GM21717 (cell line): ENCODE measurements around the gene DSC1.
"Not testable (repeated sequence)": the region's sequence is repeated elsewhere in the genome, so short reads cannot be mapped to it uniquely, and the experiment has no call there.

Source experiments
- ATAC-seq: cut with Tn5 transposase; IDR thresholded peaks from one replicate; pipeline ENCODE4 v1.9.1; 2021; ENCODE audit warnings: mild to moderate bottlenecking, moderate library complexity; ENCODE audit not compliant: unreplicated experiment

DSC1 gene

GRCh38 chr18:31171144-31171839 is 8.6 kb upstream of the DSC1 start:
- ATAC-seq: no peak

- ATAC-seq: no peak
Measured at GRCh38 chr18:31170335-31170734, 7.7 kb upstream of the DSC1 start.

- ATAC-seq: no peak
Measured at GRCh38 chr18:31162419-31162793, 250 bp downstream of the DSC1 start.

DNA sequence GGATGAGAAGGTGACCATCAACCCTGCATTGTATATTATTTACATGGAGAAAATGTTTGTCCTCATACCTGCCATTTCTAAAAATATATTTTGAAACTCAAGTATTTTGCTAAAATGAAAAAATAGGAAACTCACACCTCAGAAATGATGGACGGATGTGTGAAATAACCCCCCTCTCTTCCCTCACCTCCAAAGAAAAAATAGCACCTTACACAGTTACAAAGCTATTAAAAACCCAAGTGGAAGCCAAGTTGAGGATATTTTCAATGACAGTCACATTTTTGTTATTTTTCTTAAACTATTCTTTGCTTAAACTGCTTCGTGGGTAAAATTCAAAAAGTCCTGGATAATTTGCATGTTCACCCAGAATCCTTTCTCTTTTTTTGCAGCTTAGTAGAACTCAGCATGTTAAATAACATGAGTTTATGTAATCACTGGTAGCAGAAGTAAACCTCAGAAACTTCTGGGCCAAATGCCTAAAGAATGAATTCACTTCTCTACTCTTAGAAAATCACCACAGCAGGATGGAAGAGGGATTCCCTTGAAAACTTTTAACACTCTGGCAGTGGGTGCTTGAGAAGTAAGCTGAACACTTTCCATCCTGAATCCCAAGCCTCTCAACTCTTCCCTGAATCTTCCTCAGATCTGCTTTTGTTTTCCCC is 768 bp downstream of the DSC1 start:
- ATAC-seq: no peak

GRCh38 chr18:31156821-31157763 is 5.6 kb downstream of the DSC1 start:
- no peak for ATAC-seq

DNA sequence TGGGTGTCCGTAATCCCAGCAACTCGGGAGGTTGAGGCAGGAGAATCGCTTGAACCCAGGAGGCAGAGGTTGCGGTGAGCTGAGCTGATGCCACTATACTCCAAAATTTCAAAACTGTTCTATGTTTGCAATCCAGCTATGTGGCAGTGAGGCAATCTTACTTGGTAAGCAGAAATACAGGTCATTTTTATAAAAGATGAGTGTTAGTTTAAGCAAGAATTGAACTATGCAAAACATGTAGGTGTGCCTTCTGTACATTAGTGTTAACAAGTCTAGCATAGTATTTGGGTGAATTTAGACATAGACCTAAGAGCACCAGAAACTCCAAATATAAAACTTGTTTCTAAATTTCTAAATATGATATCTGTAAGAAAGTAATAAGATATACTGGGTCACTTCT is 7.2 kb downstream of the DSC1 start:
- no peak for ATAC-seq

- no peak for ATAC-seq
Measured at GRCh38 chr18:31154181-31154580, 8.5 kb downstream of the DSC1 start.

GRCh38 chr18:31149351-31149750 is 13.3 kb downstream of the DSC1 start:
- no peak for ATAC-seq

- ATAC-seq: no peak
Measured at GRCh38 chr18:31148600-31148999, 14.1 kb downstream of the DSC1 start.

DNA sequence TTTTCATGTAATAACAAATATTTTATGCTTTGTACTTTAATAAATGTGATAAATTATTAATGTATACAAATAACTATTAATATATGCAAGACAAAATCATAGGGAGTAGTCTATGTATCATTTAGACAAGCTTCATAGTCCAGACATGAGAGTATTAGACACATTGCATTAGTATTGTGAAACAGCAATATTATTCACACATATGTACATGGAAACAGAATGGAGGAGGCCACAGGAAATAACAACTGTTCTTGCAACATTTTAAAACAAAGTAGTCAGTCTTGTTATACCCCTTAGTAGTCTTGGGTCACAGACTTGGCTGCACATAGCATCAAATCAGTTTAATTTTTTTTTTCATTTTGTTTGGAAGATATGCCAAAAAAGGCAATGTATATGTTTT is 15.8 kb downstream of the DSC1 start:
- no peak for ATAC-seq

GRCh38 chr18:31143025-31143424 is 19.6 kb downstream of the DSC1 start:
- no peak for ATAC-seq

GRCh38 chr18:31138709-31139108 is 23.9 kb downstream of the DSC1 start:
- ATAC-seq: no peak

- ATAC-seq: no peak
Measured at GRCh38 chr18:31134988-31135529, 27.6 kb downstream of the DSC1 start.

- no peak for ATAC-seq
Measured at GRCh38 chr18:31129398-31130115, 33.1 kb downstream of the DSC1 start.

- no peak for ATAC-seq
Measured at GRCh38 chr18:31125878-31126277, 36.8 kb downstream of the DSC1 start.

DNA sequence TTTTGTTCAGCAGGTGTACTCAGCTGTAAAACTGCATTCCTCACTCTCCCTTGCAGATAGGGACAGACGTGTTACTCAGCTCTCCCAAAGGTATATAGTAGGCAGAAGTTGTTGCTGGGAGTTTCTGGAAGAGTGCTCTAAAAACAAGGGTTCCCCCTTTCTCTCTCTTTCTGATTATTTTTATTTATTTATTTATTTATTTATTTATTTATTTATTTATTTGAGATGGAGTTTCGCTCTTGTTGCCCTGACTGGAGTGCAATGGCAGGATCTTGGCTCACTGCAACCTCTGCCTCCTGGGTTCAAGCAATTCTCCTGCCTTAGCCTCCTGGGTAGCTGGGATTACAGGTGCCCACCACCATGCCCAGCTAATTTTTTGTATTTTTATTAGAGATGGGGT is 39.5 kb downstream of the DSC1 start:
- not testable (repeated sequence) for ATAC-seq

DNA sequence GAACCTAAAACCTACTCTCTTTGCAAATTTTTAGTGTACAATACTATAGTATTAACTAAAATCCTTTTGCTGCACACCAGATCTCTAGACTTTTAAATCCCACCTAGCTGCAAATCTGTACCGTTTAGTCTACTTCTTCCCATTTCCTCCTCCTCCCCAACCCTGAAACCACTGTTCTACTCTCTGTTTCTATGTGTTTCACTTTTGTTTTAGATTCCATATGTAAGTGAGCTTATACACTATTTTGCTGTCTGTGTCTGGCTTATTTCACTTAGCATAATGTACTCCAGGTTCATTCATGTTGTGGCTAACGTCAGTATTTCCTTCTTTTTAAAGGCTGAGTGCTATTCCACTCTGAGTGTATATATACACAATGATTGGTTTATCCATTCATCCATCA is 42.1 kb downstream of the DSC1 start:
- no peak for ATAC-seq

- ATAC-seq: no peak
Measured at GRCh38 chr18:31116853-31117595, 45.6 kb downstream of the DSC1 start.

- ATAC-seq: no peak
Measured at GRCh38 chr18:31112804-31113203, 49.9 kb downstream of the DSC1 start.

- no peak for ATAC-seq
Measured at GRCh38 chr18:31105733-31106132, 56.9 kb downstream of the DSC1 start.
